GM18505 (cell line): ENCODE data around the gene CES2.

Experiments used
- ATAC-seq: cut with Tn5 transposase; IDR thresholded peaks from one replicate; pipeline ENCODE4 v1.9.1; 2021; ENCODE audit not compliant: unreplicated experiment
- POLR2A ChIP-seq: IDR thresholded peaks from 4 replicates; pipeline ENCODE4 v1.6.1; 2011; ENCODE audit warnings: borderline replicate concordance; ENCODE audit not compliant: insufficient read depth, insufficient read length; ENCODE audit errors: extremely low read depth

The CES2 gene

GRCh38 chr16:66917741-66918140 lies 17.6 kb upstream of the CES2 start:
- TF ChIP-seq POLR2A, result no peak
- ATAC-seq, result no peak

- TF ChIP-seq POLR2A, result no peak
Measured at GRCh38 chr16:66918355-66918754, 17.0 kb upstream of the CES2 start.

GRCh38 chr16:66918803-66919568 lies 16.3 kb upstream of the CES2 start, which contains the start of gene CDH16:
Gene CDH16 (minus strand): TSS chr16:66918885. CDS start chr16:66918065, 820 bp downstream.
- no peak for TF ChIP-seq POLR2A
- ATAC-seq, result no peak

More at GRCh38 chr16:66918355-66918754, 17.0 kb upstream of the CES2 start:
- no peak for ATAC-seq

DNA sequence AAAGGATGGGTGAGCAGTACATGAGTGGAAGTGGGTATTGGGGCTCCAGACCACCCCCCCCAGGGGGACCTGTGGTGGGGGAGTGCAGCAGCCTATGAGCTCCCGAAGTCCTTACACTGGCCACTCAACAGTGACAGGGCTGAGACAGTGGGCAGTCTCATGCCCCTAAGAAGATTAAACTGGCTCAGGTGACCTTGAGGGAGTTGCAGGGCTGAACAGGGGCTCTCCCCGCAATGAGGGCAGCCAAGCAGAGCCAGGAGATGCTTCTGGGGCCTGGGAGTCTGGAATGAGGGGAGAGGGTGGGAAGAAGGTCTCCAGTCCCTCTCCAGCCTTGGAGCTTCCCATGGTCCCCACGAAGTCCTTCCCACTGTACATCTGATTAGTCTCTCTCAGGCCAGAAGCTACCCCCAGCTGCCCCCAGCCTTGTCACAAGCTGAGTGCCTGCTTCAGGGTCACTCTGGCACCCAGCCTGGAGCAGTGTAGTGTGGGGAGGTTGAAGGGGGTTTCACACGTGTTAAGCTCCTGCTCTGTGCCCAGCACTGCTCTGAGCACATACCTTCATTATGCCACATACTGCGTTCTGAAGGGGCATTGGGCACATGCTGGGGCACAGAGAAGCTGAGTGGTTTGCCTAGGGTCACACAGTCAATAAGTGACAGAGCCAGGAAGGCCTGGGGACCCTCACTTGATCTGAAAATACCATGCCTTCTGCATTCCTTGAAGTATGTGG lies 15.6 kb upstream of the CES2 start:
- TF ChIP-seq POLR2A, result no peak
- ATAC-seq, result no peak

- ATAC-seq, result no peak
- no peak for TF ChIP-seq POLR2A
Measured at GRCh38 chr16:66920299-66920590, 15.1 kb upstream of the CES2 start.

DNA sequence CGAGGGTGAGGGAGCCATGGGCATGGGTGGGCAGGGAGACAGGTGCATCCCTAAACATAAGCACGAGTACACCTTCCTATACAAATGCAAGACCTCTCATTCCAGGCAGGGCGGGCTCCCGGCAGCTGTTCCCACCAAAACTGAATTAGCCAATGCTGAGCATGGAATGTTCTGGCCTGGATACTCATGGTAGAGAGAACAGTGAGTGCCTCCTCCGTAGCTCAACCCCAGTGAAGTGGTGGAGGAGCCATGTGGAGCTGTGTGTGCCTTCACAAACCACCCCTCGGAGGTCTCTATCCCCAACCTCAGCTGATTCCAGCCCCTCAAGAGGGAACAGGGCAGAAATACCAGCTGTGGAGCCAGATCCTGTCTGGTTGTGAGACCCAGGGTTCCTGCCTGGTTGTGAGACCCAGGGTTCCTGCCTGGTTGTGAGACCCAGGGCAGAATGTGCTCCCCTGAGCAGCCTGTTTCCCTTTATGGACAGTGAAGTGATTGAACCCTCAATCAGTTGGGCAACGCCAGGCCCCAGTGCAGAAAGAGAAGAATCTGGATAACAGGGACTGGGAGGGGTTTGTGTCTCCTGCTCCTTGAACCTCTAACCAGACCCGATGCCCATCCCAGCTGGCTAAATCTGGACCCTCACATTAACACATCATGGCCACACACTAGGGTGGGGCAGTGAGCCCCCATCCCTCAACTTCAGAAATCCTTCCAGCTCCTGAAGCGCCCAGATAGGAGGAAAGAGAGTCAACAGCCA lies 14.2 kb upstream of the CES2 start:
- no peak for TF ChIP-seq POLR2A
- no peak for ATAC-seq

DNA sequence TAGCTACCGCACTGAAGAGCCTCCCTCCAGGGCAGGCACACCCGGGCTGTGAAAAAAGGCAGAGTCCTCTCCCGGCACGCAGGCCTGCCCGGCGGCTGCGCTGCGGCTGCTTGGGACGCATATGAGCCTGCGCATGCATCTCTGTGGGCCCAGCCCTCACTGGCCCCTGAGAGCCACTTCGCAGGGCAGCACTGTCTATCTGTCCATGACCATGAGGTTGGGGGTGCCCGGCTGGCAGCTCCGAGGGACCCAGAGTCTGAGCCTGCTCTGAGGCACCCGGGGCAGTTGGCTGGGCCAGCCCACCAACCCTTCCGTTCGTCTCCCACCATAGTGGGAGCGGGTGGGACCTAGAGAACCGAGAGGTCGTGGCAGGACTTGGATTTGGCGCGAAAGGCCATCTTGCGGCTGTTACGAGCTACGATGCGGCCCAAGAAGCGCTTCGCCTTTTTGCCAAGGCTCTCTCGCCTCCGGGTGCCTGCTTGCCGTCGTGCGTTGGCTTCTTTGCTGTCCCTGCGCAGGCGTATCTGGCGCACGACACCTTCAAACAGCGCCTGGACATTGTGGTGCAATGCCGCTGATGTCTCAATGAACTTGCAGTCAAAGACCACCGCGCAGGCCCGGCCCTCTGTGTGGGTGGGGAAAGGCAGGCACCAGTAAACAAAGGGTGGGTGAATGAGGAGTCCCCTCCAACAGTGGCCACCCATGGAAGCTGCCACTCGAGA lies 13.4 kb upstream of the CES2 start:
- ATAC-seq, result no peak
- TF ChIP-seq POLR2A, result no peak

- ATAC-seq, result no peak
Measured at GRCh38 chr16:66923247-66923731, 12.0 kb upstream of the CES2 start.

DNA sequence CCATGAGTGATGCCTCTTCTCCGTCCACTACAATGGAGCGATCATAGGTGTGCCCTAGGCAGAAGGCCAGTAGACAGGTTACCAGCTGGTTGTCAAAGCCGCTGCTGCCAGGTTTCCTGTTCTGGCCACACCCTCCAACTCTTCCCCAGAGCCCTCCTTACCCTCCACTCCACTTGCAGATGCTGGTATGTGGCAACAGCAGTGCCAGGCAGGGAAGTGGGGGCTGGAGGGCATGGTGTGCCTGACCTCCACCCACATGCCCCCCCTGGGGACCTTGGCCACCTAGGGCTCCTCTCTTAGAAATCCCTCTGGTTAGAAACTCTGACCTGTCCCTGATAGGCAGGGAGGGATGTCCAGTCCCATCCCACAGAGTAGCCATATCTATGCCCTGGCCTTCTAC lies 11.4 kb upstream of the CES2 start:
- ATAC-seq, result no peak
- no peak for TF ChIP-seq POLR2A

More at GRCh38 chr16:66923247-66923731, 12.0 kb upstream of the CES2 start:
- no peak for TF ChIP-seq POLR2A

- ATAC-seq, result no peak
- TF ChIP-seq POLR2A, result no peak
Measured at GRCh38 chr16:66924527-66925321, 10.6 kb upstream of the CES2 start.

GRCh38 chr16:66925322-66925840 lies 9.9 kb upstream of the CES2 start, which contains the start of gene RRAD:
Gene RRAD (minus strand): TSS chr16:66925535. CDS start chr16:66925179, 356 bp downstream.
- no peak for TF ChIP-seq POLR2A
- no peak for ATAC-seq
